ENCODE measurements around the gene MED13L. TPM values are rescaled to one million over a fixed set of nuclear protein-coding genes. Genes with fewer than 3 reads are reported as not detected.

The MED13L gene
- total and polyA plus RNA-seq, 2 of the 4 experiments (the other 2 are of a cell fraction), result 17.9 to 49.1 TPM

DNA sequence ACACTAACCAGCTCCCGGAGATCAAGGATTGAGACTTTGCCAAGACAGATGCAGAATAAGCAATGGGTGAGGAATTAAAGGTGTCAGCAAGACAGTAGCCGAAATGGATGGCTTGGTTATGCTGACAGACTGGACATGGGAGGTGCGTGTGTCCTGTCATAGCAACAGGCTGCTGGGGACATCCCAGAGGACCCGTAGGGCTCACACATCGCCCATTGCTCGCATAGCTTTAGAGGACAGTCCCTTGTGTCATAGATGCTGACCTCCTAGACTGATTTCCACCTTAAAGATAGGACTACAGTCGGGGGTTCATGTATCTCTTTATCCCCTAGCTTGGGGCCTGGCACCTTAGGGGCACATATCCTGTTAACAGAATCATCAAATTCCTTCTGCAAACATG is 324.5 kb downstream of the MED13L start:
- Histone ChIP-seq H3K4me2 (ENCODE audit: low read depth, low read length) (no peak overlapping the region), H3K9ac (ENCODE audit: low read depth, low read length) (no peak overlapping the region), H2BK20ac (ENCODE audit: low read depth, low read length) (no peak overlapping the region)

More for the DNA sequence above, 324.5 kb downstream of the MED13L start:
- Histone ChIP-seq H3K9me3 (ENCODE audit: control insufficient read depth, insufficient read depth, low read length) (no peaks in the 10 kb centered on the region), H3K4ac (ENCODE audit: low read depth, low read length) (no peak overlapping the region), H3K14ac (replicated peaks; ENCODE audit: low read depth, low read length) (no peak overlapping the region), H3K27me3 (ENCODE audit: control insufficient read depth, insufficient read depth, low read length) (no peaks in the 10 kb centered on the region), H3K56ac (ENCODE audit: extremely low read depth, insufficient read depth, low read length) (no peak overlapping the region), H3K27ac (ENCODE audit: insufficient read depth, low read length) (no peak overlapping the region), H3K4me3 (ENCODE audit: insufficient read depth, low read depth, low read length) (no peak overlapping the region), H2AK9ac (replicated peaks; ENCODE audit: low read depth, low read length, poor library complexity) (no peak overlapping the region), H3K23ac (ENCODE audit: low read depth, low read length) (no peak overlapping the region), H2BK15ac (ENCODE audit: low read depth, low read length) (no peak overlapping the region), H3K79me1 (ENCODE audit: low read depth in 1 of 2, low read length in 2 of 2) (peaks cover 0 to 2% of the 10 kb centered on the region in 2 experiments; a peak in 1 of 4 replicates), H4K20me1 (ENCODE audit: insufficient read depth, low read length) (no peaks in the 10 kb centered on the region), H2BK120ac (ENCODE audit: low read depth, low read length) (no peak overlapping the region), H3K9me1 (ENCODE audit: insufficient read depth, low read length) (peaks cover 5% of the 10 kb centered on the region; the same call in 1 of the 2 replicates), H4K5ac (ENCODE audit: low read depth, low read length) (no peak overlapping the region), H2AFZ (replicated peaks; ENCODE audit: low read length, poor library complexity) (no peak overlapping the region), H3K4me1 (ENCODE audit: control insufficient read depth, insufficient read depth, low read length) (no peaks in the 10 kb centered on the region), H3K18ac (ENCODE audit: low read depth, low read length) (no peak overlapping the region), H4K8ac (ENCODE audit: low read depth in 2 of 2, low read length in 2 of 2) (no peak overlapping the region), H2AK5ac (ENCODE audit: low read depth, low read length) (no peak overlapping the region), H2BK5ac (ENCODE audit: low read depth, low read length, poor library complexity, severe bottlenecking) (no peak overlapping the region), H4K91ac (ENCODE audit: insufficient read depth, low read depth, low read length) (no peak overlapping the region), H3K36me3 (ENCODE audit: control insufficient read depth, insufficient read depth, low read length) (peaks cover 2% of the 10 kb centered on the region)
- intact Hi-C loops (cut with micrococcal nuclease), result no loop called here
- POLR2A ChIA-PET (ENCODE audit: unreplicated experiment), result no interaction called here
- dilution Hi-C loops (cut with HindIII; ENCODE audit: low sequenced_read_pairs, unreplicated experiment), result no loop called here
- DNase-seq (no peak), ATAC-seq (ENCODE audit: low read depth) (no peak)
- no peak for TF ChIP-seq CEBPB (IDR thresholded peaks at IDR 0.05; ENCODE audit: low read depth, low read length)
- no peak for TF ChIP-seq MAZ (IDR thresholded peaks at IDR 0.05; ENCODE audit: borderline replicate concordance, low read depth, low read length)
- no peak for TF ChIP-seq RCOR1 (IDR thresholded peaks at IDR 0.05; ENCODE audit: insufficient replicate concordance, low read length)
- TF ChIP-seq, protein P1, sequence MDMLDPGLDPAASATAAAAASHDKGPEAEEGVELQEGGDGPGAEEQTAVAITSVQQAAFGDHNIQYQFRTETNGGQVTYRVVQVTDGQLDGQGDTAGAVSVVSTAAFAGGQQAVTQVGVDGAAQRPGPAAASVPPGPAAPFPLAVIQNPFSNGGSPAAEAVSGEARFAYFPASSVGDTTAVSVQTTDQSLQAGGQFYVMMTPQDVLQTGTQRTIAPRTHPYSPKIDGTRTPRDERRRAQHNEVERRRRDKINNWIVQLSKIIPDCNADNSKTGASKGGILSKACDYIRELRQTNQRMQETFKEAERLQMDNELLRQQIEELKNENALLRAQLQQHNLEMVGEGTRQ (IDR thresholded peaks at IDR 0.05; ENCODE audit: low read depth, low read length), result no peak
- in situ Hi-C loops (cut with MboI; ENCODE audit: low sequenced_read_pairs), result no loop called here
- no TSS peak for BruUV-seq (replicated peaks)
- 100% methylated on average over 1 of the region's 7 CpGs; no CpG with 5 or more reads in 1 of the 2 experiments for WGBS, 2 experiments (ENCODE audit: extremely low coverage in 2 of 2, insufficient read length in 1 of 2)
- CTCF ChIA-PET, result no interaction called here
